Fibroblast of mammary gland (primary cell): Measurements from ENCODE around the gene JUN.
A peak's percentile ranks its signal among the peaks of the same experiment; 100 is the strongest.

ENCODE experiments used
- DNase-seq: peaks from one replicate; pipeline ENCODE4 v3.0.0-alpha.2; 2010; ENCODE audit warnings: low read depth
- H3K4me3 ChIP-seq: 2 replicates; pipeline ENCODE4 v1.5.1; 2011; ENCODE audit warnings: low read depth, mild to moderate bottlenecking, low read length, moderate library complexity; ENCODE audit not compliant: control insufficient read depth
- TF ChIP-seq, protein P1 (sequence below): conservative IDR thresholded peaks from 2 replicates; pipeline ENCODE4 v1.5.1; 2011; ENCODE audit warnings: low read depth, low read length, inconsistent platforms; ENCODE audit not compliant: control insufficient read depth, insufficient read depth

JUN gene

GRCh38 chr1:58783993-58784757, at the start of gene JUN:
Gene JUN (minus strand): TSS chr1:58784047. CDS start chr1:58783070, 977 bp downstream.
- H3K4me3 ChIP-seq: peak within 1 kb of the TSS; percentile 96
- TF ChIP-seq, protein P1, sequence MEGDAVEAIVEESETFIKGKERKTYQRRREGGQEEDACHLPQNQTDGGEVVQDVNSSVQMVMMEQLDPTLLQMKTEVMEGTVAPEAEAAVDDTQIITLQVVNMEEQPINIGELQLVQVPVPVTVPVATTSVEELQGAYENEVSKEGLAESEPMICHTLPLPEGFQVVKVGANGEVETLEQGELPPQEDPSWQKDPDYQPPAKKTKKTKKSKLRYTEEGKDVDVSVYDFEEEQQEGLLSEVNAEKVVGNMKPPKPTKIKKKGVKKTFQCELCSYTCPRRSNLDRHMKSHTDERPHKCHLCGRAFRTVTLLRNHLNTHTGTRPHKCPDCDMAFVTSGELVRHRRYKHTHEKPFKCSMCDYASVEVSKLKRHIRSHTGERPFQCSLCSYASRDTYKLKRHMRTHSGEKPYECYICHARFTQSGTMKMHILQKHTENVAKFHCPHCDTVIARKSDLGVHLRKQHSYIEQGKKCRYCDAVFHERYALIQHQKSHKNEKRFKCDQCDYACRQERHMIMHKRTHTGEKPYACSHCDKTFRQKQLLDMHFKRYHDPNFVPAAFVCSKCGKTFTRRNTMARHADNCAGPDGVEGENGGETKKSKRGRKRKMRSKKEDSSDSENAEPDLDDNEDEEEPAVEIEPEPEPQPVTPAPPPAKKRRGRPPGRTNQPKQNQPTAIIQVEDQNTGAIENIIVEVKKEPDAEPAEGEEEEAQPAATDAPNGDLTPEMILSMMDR: no peak

DNA sequence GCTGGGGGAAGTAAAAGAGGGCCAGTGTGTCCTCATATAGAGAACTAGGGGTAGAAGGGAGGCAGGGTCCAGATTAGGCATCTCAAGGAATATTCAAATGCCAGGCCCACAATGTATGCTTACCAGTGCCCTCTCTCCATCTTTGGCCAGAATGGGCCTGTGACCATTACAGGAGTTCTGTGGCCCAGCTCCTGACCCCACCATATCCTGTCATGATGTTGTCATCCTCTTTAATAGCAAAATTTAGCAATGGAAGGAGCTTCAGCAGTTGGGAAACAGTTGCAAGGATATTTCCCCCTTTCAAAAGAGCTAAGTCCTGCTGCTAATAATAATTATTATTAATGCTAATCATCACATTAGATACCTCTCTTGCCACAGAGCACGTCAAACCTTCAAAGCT, 49.3 kb upstream of the JUN start:
- no peak for DNase-seq
- TF ChIP-seq, protein P1: no peak
- H3K4me3 ChIP-seq: no peak overlapping the region

More at GRCh38 chr1:58783993-58784757, at the start of gene JUN:
- DNase-seq: peak; percentile 99

DNA sequence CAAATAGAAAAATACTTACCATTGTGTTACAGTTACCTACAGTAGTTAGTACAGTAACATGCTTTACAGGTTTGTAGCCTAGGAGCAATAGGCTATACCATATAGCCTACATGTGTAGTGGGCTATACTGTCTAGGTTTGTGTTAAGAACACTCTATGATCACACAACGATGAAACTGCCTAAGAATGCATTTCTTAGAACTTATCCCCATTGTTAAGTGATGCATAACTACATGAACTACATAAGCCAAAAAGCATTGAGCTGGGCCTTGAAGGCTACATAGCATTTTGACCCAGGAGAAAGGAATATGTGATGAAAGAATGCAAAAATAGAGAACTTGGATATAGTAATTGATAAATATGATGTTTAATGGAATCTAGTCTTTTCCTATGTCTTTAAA, 46.4 kb upstream of the JUN start:
- TF ChIP-seq, protein P1: no peak
- no peak for DNase-seq
- no peak overlapping the region for H3K4me3 ChIP-seq

DNA sequence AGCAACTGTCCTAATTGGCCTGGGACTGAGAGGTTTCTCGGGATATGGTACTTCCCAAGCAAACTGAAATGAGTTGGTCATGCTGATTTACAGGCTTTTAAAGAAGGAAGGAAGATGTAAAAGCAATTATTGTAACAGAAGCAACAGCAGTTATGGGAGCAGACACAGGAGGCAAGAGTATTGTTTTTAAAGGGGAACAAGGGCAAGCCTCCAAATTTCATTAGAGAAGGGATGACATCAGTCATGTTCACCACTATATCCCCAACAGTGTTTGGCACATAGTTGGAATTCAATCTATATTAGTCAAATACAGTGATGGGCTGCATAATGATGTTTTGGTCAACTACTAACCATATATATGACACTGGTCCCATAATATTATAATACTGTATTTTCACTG, 46.0 kb upstream of the JUN start:
- peak; percentile 59 for DNase-seq
- H3K4me3 ChIP-seq: no peak overlapping the region
- TF ChIP-seq, protein P1: no peak

DNA sequence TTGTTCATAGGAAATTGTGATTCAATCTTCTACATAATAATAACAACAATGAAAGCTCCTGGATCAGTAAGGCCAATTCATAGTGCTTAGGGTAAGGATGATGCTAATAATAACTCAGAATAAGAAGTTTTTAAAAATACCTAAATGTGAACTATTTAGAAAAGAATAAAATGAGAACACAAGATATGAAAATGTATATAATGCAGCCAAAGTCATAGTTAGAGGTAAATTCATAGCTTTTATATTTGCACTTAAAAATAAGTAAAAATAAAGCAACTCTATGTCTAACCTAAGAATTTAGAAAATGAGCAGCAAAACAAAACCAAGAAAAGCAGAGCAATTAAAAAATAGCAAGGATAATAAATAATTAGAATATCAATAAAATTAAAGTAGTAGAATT, 43.5 kb upstream of the JUN start:
- TF ChIP-seq, protein P1: no peak
- DNase-seq: no peak
- no peak overlapping the region for H3K4me3 ChIP-seq

DNA sequence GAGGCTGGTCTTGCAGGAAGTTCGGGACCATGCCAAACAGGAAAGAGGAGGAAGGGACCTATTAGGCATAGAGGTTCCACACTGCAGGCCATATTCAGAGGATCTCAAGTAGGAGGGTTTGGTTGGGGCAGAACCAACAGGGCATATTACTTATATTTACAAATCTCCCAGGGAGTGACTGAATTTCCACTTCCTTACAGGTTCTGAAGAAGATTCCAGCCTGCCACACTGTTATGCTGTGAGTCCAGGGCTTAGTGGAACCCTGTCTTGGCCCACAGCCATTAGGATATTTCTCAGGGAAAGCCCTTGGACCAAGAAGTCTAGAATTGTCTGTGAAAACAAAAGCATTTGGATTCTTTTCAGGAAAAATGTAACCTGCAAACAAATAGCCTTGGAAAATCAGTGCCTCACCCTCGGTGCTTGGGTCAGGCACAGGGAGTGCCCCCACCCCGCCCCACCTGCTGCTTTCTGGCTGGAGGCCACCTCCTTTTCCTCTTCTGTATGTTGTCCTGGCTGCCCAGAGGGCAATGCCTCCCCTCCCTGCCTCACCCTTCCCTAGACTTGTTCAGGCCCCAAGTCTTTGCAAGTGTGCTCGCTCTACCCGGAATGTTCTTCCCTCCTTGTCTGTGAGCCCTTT, 41.0 kb upstream of the JUN start:
- TF ChIP-seq, protein P1: no peak
- H3K4me3 ChIP-seq: no peak overlapping the region
- no peak for DNase-seq
